SH-SY5Y (cell line): ENCODE data around the gene ARL2BP.

ENCODE experiments used
- GATA2 ChIP-seq: IDR thresholded peaks from 2 replicates; pipeline ENCODE4 v1.6.1; 2011; ENCODE audit warnings: mild to moderate bottlenecking, low read depth, low read length
- GATA3 ChIP-seq: IDR thresholded peaks from 2 replicates; pipeline ENCODE4 v1.6.1; 2011; ENCODE audit warnings: low read depth, mild to moderate bottlenecking, low read length, moderate library complexity

ARL2BP gene

DNA sequence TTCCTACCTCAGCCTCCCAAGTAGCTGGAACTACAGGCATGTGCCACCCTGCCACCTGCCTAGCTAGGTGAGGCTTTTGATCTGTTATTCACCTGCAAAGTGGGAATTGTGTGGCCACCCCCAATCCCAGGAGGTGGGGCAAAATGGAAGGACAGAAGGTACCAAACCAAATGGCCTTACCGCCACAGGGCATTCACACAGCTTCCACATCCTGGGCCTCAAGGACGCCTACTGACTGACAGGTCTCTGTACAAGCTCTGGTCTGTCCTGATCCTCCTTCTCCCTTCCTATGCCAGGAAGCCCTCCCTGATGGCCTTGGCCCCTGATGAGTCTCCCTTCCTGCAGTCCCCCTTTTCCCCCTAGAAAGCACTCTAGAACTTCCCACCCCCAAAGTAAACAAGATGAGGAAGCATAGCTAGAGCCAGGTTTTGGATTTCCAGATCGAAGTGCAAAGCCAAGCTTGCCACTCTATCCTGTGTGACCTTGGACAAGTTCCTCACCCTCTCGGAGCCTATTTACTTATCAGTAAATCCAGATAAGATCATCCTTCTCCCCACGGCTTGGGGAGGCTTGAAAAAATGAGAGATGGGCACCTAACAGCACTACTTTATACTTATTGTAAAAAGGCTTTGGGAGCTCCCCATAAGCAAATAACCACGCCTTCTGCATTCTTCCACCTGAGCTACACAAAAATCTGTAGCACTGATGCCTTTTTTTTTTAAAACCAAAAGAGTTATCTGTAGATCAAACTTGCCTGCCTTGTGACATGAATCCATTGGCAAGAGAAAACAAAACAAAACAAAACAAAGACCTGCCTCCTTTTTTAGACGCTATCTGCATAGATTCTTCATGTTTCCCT lies 35.0 kb downstream of the ARL2BP start:
- TF ChIP-seq GATA2 (no peak), GATA3 (no peak)

DNA sequence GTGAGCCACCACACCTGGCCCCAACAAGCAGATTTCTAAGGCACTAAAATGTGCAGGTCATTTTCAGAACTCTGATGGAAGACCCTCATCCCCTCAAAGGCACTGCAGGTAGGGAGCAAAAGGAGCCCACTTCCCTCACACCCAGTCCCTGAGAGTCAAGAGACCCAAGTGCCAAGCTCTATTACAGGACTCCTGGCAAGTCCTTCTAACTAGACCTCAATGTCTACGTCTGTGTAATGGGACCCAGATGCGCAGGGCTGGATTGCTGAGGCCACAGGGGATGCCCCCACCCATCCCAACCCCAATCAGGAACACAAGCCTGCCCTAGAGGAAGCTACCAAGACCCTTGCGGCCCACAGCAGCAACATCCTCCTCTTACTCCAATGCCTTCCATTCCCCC lies 36.7 kb downstream of the ARL2BP start:
- TF ChIP-seq GATA2, result no peak
- no peak for TF ChIP-seq GATA3

DNA sequence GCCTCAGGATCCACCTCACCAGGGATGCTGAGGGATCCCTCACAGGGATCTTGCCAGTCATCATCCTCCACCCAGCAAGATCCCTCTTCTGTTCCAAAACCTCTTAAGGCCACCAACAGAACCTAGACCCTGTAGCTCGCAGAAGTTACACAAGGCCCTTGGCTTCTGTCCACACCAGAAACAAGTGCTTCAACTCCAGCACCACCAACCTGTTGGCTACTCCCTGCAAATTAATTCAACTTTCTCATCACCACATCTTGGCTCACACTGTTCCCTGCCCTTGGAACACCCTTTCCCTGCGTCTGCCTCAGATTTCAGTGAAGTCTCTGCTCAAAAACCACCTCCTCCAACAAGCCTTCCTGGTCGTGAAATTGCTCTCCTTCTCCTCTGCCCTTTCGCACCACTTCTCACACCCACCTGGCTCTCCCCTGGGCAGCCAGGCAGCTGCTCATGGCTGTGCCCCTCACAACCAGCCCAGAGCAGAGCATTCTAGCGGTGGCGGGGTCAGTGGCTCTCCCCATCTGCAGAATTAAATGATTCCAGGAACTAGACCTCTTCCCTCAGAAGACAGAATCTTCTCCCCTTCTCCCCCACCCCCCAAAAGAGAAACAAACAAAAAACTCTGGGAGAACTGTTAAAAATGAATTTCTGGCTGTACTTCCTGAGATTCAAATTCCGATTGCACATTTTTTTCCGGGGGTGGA lies 37.6 kb downstream of the ARL2BP start:
- no peak for TF ChIP-seq GATA3
- TF ChIP-seq GATA2, result no peak

DNA sequence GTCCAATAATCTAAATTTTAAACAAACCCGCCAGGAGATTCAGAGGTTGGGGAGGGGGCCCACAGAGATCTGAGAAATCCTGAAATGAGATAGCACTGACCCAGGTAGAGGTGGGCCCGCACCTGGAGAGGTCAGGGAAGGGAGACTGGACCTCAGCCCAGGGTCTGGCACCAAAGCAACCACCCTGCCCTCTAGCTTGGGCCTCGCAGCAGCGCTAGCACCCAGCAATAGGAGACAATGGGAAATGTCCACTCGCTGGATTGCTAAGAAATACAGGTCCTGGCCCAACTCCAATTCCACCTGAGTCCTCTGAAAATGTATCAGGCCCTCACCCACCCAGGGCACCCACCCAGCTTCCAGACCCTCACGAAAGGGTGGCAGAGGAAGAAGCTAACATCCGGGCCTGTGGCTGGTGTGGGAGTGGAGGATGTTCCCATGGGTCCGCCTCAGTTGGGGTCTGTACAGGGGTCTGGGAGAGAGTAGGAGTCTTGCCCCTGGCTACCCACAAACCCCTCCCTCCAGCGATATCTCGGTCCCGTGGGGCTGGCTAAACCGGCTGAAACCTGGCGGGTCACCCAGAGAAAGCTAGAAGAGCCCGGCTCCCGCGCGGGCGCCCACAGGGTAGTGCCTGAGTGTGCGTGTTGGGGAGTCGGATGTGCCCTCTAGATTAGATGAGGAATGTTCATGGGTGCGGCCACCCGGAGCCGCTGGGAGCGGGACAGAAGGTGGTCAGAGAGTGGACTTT lies 38.3 kb downstream of the ARL2BP start:
- TF ChIP-seq GATA2 (no peak), GATA3 (no peak)

DNA sequence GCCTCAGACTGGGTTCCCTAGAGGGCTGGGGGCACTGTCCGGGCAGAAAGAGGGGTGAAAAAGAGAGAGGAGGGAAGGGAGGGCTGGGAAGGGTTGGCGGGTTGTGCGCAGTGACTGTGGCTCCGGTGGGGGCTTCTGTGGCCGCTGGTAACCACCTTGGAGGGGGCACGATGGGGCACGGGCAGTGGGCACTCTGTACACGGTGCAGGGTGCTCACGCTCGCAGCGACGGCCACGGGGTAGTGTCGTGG lies 38.8 kb downstream of the ARL2BP start:
- no peak for TF ChIP-seq GATA2
- no peak for TF ChIP-seq GATA3

DNA sequence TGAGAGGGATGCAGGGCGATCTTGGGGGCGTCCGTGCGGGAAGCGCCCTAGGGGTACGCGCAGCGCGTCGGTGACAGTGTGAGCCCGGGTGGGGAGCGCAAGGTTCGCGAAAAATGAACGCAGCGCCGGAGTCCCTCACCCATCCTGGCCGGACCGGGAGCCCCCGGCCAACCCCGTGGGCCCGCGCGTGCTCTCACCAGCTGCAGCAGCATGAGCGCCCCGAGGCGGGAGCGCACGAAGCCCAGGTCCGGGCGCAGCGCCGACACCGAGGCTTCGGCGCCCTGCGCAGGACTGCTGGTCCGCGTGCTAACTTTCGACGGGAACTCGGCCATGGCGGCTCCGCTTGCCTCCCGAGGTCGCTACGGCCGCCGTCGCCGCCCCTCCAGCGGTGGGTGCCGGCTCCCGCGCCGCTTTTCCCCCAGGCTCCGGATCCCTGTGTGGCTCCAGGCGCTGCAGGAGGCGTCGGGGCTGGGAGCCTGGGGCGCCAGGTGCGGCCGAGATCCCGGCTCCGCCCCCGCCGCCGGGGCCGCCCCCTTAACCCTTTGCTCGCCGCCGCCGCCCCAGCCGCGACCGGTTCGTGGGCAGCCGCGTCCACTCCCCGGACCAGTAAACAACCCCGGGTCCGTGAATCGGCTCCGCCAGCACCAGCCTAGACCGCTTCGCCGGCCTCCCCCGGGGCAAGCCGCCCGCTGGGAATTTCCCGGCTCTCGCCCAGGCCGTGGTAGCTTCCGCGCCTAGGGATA lies 39.3 kb downstream of the ARL2BP start, which contains the start of gene PLLP:
Gene PLLP (minus strand): TSS at position 464 of the 743 bp plus-strand sequence. CDS start 132 bp downstream, at position 332.
- no peak for TF ChIP-seq GATA3
- TF ChIP-seq GATA2, result no peak

DNA sequence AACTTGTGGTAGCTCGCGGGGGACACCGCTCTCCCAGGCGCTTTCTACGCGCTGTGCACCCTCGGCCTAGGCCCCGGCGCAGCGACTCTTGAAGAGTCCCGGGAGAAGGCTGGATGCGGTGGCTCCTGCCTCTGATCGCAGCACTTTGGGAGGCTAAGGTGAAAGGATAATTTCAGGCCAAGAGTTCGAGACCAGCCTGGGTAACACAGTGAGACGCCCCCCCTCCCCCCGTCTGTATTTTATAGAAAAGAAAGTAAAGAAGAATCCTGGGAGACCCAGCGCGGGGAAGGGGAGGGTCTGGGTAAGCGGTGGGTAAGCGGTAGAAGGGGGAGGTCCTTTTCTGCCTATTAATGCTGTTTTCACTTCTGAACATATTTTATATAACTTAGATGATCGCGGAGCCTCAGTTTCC lies 39.9 kb downstream of the ARL2BP start:
- TF ChIP-seq GATA2, result no peak

DNA sequence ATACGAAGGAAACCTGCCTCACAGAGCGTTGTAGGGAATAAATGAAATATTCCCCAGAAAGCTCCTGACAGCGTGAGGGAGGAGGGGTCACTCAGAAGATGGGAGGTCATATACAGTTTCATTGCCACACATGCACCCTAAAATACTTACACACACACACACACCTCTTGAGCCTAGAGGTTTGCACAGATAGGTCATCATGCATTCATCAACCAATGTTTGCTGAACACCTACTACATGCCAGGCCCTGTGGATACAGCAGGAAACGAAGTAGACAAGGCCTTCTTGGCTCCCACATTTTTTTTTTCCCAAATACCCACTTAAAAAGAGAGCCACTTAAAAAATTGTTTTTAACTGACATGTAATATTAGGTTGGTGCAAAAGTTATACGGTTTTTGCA lies 40.3 kb downstream of the ARL2BP start:
- TF ChIP-seq GATA2 (no peak), GATA3 (no peak)

DNA sequence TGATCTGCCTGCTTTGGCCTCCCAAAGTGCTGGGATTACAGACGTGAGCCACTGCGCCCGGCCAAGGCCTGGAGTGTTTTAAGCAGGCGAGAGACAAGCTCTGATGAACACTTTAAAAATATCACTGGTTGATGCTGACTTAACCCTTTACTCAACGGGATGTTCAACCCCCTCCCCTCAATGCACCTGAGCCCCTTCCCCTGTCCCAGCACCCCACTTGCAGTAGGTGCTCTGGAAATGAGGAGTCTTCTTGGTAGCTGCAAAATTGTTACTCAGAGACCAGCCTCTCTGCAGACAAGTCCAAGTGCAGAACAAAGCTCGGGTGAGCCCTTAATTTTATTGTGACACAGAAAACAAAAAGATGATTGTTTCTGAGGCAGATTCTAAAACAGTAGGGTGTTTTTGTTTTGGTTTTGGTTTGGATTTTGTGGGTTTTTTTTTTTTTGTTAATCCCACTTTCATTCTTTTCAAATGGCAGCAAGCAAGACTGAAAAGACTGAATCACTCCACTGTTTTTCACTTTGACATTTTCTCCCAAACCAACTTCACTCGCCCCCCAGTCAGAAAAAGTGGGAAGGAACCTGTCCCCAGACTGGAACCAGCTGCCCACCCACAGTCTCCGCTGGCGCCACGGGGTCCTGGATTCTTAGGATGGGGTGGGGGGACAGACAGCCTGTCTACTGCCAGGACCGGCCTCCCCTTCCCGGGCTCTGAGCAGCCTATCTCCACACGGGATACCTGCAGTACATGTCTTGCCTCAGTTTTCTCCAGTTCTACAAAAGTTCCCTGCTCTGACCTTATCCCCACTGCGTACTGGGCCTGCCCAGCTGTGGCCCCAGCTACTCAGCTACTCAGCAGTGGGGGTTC lies 44.6 kb downstream of the ARL2BP start:
- TF ChIP-seq GATA2 (no peak), GATA3 (no peak)

DNA sequence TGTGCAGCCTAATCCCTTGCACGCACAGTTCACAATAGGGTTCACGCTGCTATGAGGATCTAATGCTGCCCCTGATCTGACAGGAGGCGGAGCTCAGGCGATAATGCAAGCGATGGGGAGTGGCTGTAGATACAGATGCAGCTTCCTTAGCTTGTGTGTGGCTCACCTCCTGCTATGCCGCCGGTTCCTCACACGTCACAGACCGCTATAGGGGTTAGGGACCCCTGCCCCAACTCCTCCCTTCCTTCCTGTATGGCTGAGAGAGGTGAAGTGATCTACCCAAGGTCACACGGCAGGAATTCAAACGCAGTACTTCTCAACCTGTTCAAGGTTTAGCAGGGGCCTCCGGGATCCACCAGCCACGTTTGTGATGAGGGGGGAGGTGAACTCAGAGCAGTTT lies 52.8 kb downstream of the ARL2BP start:
- TF ChIP-seq GATA3, result no peak
- TF ChIP-seq GATA2, result no peak

DNA sequence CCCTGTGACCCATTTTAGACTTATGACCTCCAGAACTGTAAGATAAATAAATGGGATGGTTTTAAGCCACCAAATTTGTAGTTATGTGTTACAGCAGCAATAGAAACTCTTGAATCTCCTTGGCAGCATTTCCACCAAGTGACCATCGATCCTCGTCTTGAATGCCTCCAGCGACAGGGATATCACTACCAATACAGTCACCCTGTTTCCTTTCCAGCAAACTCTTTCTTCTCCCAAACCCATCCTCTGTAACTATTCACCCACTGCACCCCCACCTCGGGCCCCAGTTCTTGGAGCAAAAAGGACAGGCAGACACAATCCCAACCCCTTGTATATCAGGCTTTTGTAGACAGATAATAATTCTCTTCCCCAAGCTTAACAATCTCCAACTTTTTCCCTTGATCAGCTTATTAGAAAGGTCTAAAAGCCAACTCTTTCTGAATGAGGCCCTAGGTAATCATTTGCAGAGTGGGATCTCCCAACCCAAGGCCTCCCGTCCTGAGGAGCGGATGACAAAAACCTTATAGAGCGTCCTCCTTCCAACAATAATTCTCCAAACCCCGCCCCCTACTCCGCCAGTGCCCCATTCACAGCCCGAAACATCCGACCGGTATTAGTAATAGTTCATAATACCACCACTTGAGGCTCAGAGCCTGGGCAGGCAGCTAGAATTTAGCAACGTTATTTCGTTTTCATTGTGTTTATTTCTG lies 54.1 kb downstream of the ARL2BP start:
- TF ChIP-seq GATA2 (no peak), GATA3 (no peak)

DNA sequence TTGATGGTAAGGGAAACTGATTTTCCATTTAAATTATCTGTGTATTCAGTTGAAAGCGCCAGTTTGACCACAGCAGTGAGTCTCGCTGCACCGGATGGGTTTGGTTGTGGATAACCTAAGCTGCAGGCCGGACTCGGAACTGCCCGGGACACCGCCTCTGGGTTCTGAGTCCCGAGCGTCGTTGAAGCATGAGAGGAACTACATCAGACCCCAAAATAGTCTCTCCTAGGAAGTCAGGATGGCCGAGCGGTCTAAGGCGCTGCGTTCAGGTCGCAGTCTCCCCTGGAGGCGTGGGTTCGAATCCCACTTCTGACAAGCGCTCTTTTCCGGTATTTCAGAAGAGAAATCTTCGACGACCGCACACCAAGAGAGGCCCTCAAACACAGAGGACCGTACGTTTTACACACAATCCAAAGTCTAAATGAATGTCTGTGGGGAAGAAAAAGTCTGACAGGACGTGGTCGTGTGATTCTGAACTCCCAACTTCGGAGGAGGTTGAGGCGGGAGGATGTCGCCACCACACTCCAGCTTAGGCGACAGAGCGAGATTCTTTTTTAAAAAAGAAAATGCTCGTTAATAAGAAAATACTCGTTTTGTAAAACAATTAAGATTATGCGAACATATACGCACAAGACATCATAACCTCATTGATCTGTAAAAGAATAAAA lies 54.8 kb downstream of the ARL2BP start:
- TF ChIP-seq GATA2, result no peak
- TF ChIP-seq GATA3, result no peak
